ENCODE measurements around the gene GPR173.

GPR173 gene

DNA sequence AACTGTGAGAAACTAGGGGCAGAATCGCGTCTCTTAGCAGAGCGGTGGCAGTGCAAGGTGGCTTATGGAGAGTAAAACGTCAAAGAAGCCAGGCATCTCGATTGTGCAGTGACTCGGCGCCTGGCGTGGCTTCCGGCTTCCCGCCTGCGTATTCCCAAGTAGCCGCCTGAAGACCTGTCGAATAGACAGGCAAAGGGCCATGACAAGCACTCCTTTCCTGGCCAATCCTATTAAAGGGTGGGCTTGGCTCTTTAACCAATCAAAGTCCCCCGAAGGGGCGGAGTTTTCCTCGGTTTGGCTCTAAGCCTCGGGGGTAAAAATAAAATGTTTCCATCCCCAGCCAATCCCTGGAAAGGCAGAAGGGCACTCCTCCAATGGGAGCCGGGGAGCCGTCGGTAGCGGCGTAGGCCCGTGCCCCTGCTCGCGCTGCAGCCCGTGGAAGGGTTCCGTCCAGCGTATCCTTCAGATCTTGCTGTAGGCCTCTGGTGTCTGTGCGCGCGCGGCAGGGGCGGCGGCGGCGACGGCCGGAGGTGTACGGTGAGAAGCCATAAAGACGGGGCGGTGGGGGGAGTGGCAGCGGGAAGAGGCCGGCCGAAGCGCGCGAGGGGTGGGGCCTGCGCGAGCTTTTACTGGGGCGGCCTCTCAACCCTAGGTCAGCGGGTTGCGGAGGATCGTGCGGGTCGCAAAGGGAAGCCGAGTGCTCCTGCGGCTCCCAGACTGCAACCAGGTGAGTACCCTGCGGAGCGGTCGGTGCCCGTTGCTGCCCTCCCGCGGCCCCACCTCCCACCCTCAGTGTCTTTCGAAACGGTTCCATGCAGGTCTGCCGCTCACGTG lies 45.4 kb downstream of the GPR173 start, which contains the start of gene KANTR (continued):
- TF ChIP-seq ZFP3 (tag by site-specific recombination; IDR thresholded peaks at IDR 0.05; ENCODE audit: low read depth) (no peak), ZBTB21 (tag by site-specific recombination; IDR thresholded peaks at IDR 0.05) (no peak), ZNF555 (tag by site-specific recombination; conservative IDR thresholded peaks at IDR 0.05) (no peak), ZNF670 (tag by site-specific recombination; IDR thresholded peaks at IDR 0.05; ENCODE audit: low read depth) (no peak), ZSCAN30 (tag by site-specific recombination; IDR thresholded peaks at IDR 0.05) (0 out of 2 replicates have a peak, but pooled peaks have one; percentile 29), ZNF701 (tag by site-specific recombination; IDR thresholded peaks at IDR 0.05) (no peak), ZEB2 (tag by site-specific recombination; IDR thresholded peaks at IDR 0.05) (0 out of 2 replicates have a peak, but pooled peaks have one; percentile 20), ZNF501 (tag by site-specific recombination; IDR thresholded peaks at IDR 0.05) (peak; percentile 60; the same call in 1 of the 2 replicates), ZNF747 (tag by site-specific recombination; IDR thresholded peaks at IDR 0.05) (no peak), ZNF76 (tag by site-specific recombination; IDR thresholded peaks at IDR 0.05; ENCODE audit: borderline replicate concordance, low read depth) (peak; percentile 52; the same call in 1 of the 2 replicates), ZNF223 (tag by site-specific recombination; IDR thresholded peaks at IDR 0.05) (no peak), GLIS2 (tag by site-specific recombination; IDR thresholded peaks at IDR 0.05) (peak; percentile 58; the same call in 1 of the 2 replicates), BCL11A (tag by site-specific recombination; IDR thresholded peaks at IDR 0.05; ENCODE audit: low read depth) (no peak)
- TF ChIP-seq, protein P1, sequence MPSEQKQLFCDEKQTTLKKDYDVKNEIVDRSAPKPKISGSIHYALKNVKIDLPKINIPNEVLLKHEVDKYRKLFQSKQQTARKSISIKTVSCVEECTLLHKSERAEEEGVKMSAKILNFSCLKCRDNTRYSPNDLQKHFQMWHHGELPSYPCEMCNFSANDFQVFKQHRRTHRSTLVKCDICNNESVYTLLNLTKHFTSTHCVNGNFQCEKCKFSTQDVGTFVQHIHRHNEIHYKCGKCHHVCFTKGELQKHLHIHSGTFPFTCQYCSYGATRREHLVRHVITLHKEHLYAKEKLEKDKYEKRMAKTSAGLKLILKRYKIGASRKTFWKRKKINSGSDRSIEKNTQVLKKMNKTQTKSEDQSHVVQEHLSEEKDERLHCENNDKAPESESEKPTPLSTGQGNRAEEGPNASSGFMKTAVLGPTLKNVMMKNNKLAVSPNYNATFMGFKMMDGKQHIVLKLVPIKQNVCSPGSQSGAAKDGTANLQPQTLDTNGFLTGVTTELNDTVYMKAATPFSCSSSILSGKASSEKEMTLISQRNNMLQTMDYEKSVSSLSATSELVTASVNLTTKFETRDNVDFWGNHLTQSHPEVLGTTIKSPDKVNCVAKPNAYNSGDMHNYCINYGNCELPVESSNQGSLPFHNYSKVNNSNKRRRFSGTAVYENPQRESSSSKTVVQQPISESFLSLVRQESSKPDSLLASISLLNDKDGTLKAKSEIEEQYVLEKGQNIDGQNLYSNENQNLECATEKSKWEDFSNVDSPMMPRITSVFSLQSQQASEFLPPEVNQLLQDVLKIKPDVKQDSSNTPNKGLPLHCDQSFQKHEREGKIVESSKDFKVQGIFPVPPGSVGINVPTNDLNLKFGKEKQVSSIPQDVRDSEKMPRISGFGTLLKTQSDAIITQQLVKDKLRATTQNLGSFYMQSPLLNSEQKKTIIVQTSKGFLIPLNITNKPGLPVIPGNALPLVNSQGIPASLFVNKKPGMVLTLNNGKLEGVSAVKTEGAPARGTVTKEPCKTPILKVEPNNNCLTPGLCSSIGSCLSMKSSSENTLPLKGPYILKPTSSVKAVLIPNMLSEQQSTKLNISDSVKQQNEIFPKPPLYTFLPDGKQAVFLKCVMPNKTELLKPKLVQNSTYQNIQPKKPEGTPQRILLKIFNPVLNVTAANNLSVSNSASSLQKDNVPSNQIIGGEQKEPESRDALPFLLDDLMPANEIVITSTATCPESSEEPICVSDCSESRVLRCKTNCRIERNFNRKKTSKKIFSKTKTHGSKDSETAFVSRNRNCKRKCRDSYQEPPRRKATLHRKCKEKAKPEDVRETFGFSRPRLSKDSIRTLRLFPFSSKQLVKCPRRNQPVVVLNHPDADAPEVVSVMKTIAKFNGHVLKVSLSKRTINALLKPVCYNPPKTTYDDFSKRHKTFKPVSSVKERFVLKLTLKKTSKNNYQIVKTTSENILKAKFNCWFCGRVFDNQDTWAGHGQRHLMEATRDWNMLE (tag by site-specific recombination; conservative IDR thresholded peaks at IDR 0.05; ENCODE audit: low read depth), result no peak
- TF ChIP-seq, protein P2, sequence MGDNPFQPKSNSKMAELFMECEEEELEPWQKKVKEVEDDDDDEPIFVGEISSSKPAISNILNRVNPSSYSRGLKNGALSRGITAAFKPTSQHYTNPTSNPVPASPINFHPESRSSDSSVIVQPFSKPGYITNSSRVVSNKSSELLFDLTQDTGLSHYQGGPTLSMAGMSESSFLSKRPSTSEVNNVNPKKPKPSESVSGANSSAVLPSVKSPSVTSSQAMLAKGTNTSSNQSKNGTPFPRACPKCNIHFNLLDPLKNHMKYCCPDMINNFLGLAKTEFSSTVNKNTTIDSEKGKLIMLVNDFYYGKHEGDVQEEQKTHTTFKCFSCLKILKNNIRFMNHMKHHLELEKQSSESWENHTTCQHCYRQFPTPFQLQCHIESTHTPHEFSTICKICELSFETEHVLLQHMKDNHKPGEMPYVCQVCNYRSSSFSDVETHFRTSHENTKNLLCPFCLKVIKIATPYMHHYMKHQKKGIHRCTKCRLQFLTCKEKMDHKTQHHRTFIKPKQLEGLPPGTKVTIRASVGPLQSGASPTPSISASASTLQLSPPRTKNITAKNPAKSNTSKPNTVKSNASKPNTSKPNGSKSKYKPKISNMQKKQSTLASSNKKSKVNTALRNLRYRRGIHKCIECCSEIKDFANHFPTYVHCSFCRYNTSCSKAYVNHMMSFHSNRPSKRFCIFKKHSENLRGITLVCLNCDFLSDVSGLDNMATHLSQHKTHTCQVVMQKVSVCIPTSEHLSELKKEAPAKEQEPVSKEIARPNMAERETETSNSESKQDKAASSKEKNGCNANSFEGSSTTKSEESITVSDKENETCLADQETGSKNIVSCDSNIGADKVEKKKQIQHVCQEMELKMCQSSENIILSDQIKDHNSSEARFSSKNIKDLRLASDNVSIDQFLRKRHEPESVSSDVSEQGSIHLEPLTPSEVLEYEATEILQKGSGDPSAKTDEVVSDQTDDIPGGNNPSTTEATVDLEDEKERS (tag by site-specific recombination; IDR thresholded peaks at IDR 0.05), result no peak
- TF ChIP-seq, protein P3, sequence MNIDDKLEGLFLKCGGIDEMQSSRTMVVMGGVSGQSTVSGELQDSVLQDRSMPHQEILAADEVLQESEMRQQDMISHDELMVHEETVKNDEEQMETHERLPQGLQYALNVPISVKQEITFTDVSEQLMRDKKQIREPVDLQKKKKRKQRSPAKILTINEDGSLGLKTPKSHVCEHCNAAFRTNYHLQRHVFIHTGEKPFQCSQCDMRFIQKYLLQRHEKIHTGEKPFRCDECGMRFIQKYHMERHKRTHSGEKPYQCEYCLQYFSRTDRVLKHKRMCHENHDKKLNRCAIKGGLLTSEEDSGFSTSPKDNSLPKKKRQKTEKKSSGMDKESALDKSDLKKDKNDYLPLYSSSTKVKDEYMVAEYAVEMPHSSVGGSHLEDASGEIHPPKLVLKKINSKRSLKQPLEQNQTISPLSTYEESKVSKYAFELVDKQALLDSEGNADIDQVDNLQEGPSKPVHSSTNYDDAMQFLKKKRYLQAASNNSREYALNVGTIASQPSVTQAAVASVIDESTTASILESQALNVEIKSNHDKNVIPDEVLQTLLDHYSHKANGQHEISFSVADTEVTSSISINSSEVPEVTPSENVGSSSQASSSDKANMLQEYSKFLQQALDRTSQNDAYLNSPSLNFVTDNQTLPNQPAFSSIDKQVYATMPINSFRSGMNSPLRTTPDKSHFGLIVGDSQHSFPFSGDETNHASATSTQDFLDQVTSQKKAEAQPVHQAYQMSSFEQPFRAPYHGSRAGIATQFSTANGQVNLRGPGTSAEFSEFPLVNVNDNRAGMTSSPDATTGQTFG (tag by site-specific recombination; IDR thresholded peaks at IDR 0.05; ENCODE audit: borderline replicate concordance), result no peak
- TF ChIP-seq, protein P4, sequence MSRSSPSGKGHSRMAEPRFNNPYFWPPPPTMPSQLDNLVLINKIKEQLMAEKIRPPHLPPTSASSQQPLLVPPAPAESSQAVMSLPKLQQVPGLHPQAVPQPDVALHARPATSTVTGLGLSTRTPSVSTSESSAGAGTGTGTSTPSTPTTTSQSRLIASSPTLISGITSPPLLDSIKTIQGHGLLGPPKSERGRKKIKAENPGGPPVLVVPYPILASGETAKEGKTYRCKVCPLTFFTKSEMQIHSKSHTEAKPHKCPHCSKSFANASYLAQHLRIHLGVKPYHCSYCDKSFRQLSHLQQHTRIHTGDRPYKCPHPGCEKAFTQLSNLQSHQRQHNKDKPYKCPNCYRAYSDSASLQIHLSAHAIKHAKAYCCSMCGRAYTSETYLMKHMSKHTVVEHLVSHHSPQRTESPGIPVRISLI (tag by site-specific recombination; IDR thresholded peaks at IDR 0.05), result no peak
- TF ChIP-seq, protein P5, sequence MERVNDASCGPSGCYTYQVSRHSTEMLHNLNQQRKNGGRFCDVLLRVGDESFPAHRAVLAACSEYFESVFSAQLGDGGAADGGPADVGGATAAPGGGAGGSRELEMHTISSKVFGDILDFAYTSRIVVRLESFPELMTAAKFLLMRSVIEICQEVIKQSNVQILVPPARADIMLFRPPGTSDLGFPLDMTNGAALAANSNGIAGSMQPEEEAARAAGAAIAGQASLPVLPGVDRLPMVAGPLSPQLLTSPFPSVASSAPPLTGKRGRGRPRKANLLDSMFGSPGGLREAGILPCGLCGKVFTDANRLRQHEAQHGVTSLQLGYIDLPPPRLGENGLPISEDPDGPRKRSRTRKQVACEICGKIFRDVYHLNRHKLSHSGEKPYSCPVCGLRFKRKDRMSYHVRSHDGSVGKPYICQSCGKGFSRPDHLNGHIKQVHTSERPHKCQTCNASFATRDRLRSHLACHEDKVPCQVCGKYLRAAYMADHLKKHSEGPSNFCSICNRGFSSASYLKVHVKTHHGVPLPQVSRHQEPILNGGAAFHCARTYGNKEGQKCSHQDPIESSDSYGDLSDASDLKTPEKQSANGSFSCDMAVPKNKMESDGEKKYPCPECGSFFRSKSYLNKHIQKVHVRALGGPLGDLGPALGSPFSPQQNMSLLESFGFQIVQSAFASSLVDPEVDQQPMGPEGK (tag by site-specific recombination; IDR thresholded peaks at IDR 0.05), result peak; percentile 61
- TF ChIP-seq, protein P6, sequence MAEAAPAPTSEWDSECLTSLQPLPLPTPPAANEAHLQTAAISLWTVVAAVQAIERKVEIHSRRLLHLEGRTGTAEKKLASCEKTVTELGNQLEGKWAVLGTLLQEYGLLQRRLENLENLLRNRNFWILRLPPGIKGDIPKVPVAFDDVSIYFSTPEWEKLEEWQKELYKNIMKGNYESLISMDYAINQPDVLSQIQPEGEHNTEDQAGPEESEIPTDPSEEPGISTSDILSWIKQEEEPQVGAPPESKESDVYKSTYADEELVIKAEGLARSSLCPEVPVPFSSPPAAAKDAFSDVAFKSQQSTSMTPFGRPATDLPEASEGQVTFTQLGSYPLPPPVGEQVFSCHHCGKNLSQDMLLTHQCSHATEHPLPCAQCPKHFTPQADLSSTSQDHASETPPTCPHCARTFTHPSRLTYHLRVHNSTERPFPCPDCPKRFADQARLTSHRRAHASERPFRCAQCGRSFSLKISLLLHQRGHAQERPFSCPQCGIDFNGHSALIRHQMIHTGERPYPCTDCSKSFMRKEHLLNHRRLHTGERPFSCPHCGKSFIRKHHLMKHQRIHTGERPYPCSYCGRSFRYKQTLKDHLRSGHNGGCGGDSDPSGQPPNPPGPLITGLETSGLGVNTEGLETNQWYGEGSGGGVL (tag by site-specific recombination; IDR thresholded peaks at IDR 0.05), result peak; percentile 60; the same call in 1 of the 2 replicates
- TF ChIP-seq, protein P7, sequence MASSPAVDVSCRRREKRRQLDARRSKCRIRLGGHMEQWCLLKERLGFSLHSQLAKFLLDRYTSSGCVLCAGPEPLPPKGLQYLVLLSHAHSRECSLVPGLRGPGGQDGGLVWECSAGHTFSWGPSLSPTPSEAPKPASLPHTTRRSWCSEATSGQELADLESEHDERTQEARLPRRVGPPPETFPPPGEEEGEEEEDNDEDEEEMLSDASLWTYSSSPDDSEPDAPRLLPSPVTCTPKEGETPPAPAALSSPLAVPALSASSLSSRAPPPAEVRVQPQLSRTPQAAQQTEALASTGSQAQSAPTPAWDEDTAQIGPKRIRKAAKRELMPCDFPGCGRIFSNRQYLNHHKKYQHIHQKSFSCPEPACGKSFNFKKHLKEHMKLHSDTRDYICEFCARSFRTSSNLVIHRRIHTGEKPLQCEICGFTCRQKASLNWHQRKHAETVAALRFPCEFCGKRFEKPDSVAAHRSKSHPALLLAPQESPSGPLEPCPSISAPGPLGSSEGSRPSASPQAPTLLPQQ (tag by site-specific recombination; IDR thresholded peaks at IDR 0.05), result 0 out of 2 replicates have a peak, but pooled peaks have one; percentile 18
